GM23248 (cell line): ENCODE measurements around the gene MAPK8.

Experiments
- EZH2 ChIP-seq: fragments of 200-600 bp; sonication (generic); IDR thresholded peaks from 2 replicates; pipeline ENCODE4 v1.6.1; 2018; ENCODE audit warnings: antibody characterized with exemption, mild to moderate bottlenecking; ENCODE audit not compliant: insufficient read depth, poor library complexity, severe bottlenecking
- EZH2phosphoT487 ChIP-seq: fragments of 200-600 bp; sonication (generic); IDR thresholded peaks from 2 replicates; pipeline ENCODE4 v1.6.1; 2018; ENCODE audit warnings: antibody characterized with exemption, moderate library complexity, mild to moderate bottlenecking, low read depth; ENCODE audit not compliant: insufficient read depth

DNA sequence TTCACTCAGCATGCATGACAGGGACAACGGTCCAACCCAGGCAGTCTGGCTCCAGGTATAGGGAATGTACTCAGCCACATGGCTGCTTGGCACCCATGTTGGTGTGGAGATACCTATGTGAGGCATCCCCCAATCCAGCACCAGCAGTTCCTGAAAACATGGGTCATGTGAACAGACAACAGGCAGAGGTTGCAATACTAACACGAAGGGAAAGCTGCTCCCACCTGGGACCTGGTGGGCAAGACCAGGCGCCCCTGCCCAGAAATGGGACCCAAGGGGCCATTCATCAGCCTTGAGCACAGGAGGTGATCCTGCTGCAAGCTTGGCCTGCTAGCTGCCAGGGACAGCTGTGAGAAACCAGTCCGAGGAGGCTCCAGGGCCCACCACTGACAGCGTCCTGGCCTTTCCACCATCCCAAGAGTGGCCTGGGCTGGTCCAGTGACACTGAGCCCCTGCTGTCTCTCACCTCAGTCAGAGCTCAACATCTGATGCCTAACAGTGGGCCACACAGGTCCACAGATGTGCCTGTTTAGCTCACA is 156.1 kb downstream of the MAPK8 start:
- no peak for TF ChIP-seq EZH2phosphoT487
- no peak for TF ChIP-seq EZH2
